ENCODE results near the gene ERN2.

DNA sequence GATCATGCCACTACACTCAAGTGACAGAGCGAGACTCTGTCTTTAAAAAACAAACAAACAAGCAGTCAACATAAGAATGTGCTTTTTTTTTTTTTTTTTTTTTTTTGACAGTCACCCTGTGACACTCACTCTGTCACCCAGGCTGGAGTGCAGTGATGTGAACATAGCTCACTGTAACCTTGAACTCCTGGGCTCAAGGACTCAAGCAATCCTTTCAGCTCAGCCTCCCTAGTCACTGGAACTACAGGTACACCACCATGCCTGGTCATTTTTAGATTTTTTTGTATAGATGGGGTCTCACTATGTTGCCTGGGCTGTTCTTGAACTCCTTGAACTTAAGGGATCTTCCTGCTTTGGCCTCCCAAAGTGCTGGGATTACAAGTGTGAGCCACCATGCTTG is 26.5 kb upstream of the ERN2 start:
- TF ChIP-seq, protein P1, sequence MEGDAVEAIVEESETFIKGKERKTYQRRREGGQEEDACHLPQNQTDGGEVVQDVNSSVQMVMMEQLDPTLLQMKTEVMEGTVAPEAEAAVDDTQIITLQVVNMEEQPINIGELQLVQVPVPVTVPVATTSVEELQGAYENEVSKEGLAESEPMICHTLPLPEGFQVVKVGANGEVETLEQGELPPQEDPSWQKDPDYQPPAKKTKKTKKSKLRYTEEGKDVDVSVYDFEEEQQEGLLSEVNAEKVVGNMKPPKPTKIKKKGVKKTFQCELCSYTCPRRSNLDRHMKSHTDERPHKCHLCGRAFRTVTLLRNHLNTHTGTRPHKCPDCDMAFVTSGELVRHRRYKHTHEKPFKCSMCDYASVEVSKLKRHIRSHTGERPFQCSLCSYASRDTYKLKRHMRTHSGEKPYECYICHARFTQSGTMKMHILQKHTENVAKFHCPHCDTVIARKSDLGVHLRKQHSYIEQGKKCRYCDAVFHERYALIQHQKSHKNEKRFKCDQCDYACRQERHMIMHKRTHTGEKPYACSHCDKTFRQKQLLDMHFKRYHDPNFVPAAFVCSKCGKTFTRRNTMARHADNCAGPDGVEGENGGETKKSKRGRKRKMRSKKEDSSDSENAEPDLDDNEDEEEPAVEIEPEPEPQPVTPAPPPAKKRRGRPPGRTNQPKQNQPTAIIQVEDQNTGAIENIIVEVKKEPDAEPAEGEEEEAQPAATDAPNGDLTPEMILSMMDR (IDR thresholded peaks at IDR 0.05) = no peak
- no peak for TF ChIP-seq POLR2A (IDR thresholded peaks at IDR 0.05)

Measured in Peyer's patch (tissue), 4 donors.